Parathyroid adenoma (tissue), 2 donors: ENCODE data around the gene BLCAP.
"Not testable (repeated sequence)": the region's sequence is repeated elsewhere in the genome, so short reads cannot be mapped to it uniquely, and the experiment has no call there.

Experiments
- H2AFZ ChIP-seq: fragments of 300-600 bp; sonication (generic); one replicate; pipeline ENCODE4 v1.7.0; 2017; ENCODE audit warnings: antibody characterized with exemption, mild to moderate bottlenecking
- H3K27ac ChIP-seq: fragments of 300-600 bp; sonication (generic); one replicate; pipeline ENCODE4 v1.7.0; 2017
- H3K27me3 ChIP-seq: fragments of 300-600 bp; sonication (generic); one replicate; pipeline ENCODE4 v1.7.0; 2017; ENCODE audit warnings: low read length; ENCODE audit not compliant: control insufficient read depth, insufficient read depth
- H3K36me3 ChIP-seq: fragments of 300-600 bp; sonication (generic); one replicate; pipeline ENCODE4 v1.7.0; 2017; ENCODE audit warnings: low read length; ENCODE audit not compliant: control insufficient read depth, insufficient read depth
- H3K4me1 ChIP-seq: fragments of 300-600 bp; sonication (generic); one replicate; pipeline ENCODE4 v1.7.0; 2017; ENCODE audit warnings: control low read depth
- H3K4me2 ChIP-seq: fragments of 300-600 bp; sonication (generic); one replicate; pipeline ENCODE4 v1.7.0; 2017; ENCODE audit warnings: low read length
- H3K4me3 ChIP-seq: fragments of 300-600 bp; sonication (generic); one replicate; pipeline ENCODE4 v1.7.0; 2017; ENCODE audit warnings: low read depth, low read length
- H3K79me2 ChIP-seq: fragments of 300-600 bp; sonication (generic); one replicate; pipeline ENCODE4 v1.7.0; 2017; ENCODE audit warnings: control low read depth
- H3K9ac ChIP-seq: fragments of 300-600 bp; sonication (generic); one replicate; pipeline ENCODE4 v1.7.0; 2017; ENCODE audit warnings: mild to moderate bottlenecking
- H3K9me3 ChIP-seq: fragments of 300-600 bp; sonication (generic); one replicate; pipeline ENCODE4 v1.7.0; 2017; ENCODE audit warnings: low read length; ENCODE audit not compliant: control insufficient read depth
- TF ChIP-seq, protein P1 (sequence below): fragments of 300-600 bp; sonication (generic); IDR thresholded peaks from one replicate; pipeline ENCODE4 v1.7.0; 2017; ENCODE audit warnings: antibody characterized with exemption, mild to moderate bottlenecking
- donor health status: primary hyperparathyroidism.

BLCAP gene, protein sequence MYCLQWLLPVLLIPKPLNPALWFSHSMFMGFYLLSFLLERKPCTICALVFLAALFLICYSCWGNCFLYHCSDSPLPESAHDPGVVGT

DNA sequence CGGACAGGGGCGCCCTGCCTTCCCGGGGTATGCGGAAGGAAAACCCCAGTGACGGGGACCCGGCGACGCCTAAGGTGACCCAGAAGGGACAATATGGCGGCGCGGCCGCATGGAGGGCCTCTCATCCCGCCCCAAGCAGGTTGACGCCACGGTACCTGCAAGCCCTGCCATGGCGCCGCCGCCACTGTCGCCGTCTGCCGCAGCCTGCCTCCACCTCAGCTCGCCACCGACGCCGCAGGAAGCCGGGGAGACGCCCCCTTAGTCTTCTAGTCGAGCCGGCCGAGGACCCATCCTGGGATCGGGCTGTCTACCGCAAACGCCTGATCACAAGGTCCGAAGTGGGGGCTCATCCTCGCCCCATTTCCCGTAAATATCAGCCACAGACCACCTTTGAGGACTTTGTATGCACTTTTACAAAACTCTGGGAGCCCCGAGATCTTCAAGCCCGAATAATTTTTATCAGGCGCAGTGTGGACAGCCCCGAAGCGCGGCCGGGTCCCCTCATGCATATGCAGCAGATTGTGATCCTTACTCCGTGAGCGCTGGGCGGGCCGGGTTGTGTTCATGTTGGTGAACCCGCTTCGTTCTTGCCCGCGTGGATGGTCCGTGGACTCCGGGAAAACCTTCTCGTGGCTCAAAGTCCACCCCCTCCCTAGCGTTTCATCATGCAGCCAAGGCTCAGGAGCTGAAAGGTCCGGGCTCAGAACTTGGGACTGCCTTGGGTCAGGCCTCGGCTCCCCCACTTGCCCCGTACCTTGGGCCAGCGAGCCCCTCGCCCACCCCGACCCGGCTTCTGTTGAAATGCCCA, at the start of gene BLCAP:
TSS of gene BLCAP (minus strand) at position 239 of the 808 bp plus-strand sequence. CDS start 8,702 bp downstream, outside the sequence.
- Histone ChIP-seq H3K9me3 (no peaks in the 10 kb centered on the region), H3K4me2 (peak within 1 kb of the TSS; percentile 96), H2AFZ (peak within 1 kb of the TSS; percentile 94), H3K9ac (peak within 1 kb of the TSS; percentile 77), H3K79me2 (peaks cover 47% of the 10 kb centered on the region), H3K27ac (peak within 1 kb of the TSS; percentile 92), H3K27me3 (no peaks in the 10 kb centered on the region), H3K4me1 (peaks cover 18% of the 10 kb centered on the region), H3K36me3 (no peaks in the 10 kb centered on the region), H3K4me3 (peak within 1 kb of the TSS; percentile 86)
- TF ChIP-seq, protein P1, sequence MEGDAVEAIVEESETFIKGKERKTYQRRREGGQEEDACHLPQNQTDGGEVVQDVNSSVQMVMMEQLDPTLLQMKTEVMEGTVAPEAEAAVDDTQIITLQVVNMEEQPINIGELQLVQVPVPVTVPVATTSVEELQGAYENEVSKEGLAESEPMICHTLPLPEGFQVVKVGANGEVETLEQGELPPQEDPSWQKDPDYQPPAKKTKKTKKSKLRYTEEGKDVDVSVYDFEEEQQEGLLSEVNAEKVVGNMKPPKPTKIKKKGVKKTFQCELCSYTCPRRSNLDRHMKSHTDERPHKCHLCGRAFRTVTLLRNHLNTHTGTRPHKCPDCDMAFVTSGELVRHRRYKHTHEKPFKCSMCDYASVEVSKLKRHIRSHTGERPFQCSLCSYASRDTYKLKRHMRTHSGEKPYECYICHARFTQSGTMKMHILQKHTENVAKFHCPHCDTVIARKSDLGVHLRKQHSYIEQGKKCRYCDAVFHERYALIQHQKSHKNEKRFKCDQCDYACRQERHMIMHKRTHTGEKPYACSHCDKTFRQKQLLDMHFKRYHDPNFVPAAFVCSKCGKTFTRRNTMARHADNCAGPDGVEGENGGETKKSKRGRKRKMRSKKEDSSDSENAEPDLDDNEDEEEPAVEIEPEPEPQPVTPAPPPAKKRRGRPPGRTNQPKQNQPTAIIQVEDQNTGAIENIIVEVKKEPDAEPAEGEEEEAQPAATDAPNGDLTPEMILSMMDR = no peak

DNA sequence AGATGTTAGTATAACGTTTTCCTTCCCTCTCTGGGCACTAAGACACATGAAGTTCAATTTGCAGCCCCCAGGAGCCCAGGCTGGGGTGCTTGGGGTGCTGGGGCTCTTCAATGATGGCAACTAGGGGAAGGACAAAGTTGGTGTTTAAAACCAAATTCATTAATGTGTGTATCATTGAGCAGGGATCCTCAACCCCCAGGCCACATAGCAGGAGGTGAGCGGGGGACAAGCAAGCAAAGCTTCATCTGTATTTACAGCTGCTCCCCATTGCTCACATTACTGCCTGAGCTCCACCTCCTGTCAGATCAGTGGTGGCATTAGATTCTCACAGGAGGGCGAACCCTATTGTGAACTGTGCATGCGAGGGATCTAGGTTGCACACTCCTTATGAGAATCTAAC, 49.8 kb upstream of the BLCAP start:
- not testable (repeated sequence) for H3K4me3 ChIP-seq, H3K9me3 ChIP-seq, H3K27ac ChIP-seq, H2AFZ ChIP-seq, H3K36me3 ChIP-seq, H3K79me2 ChIP-seq, H3K4me1 ChIP-seq, H3K4me2 ChIP-seq, H3K9ac ChIP-seq, H3K27me3 ChIP-seq

DNA sequence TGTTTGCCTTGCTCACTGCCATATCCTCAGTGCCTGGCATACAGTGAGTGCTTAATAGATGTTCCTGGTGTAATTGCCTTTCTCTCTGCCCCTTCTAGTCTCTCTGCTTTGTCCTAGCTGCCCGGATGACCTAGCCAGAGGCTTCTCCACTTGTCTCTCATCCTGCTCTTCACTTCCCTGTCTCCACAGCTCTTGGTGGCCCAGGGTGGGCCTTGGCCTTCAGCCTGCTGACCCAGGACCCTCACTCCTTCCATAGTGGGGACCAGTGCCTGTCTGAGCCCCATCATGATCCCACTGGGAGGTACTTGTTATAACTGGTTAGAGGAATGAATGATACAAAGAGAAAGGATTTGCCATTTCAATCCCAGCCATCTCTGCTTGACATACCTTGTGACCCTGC, 49.2 kb upstream of the BLCAP start:
- Histone ChIP-seq H3K36me3 (no peaks in the 10 kb centered on the region), H3K27me3 (no peaks in the 10 kb centered on the region), H3K4me2 (no peak overlapping the region), H3K27ac (no peak overlapping the region), H2AFZ (no peak overlapping the region), H3K4me1 (no peaks in the 10 kb centered on the region), H3K9ac (no peak overlapping the region), H3K79me2 (no peaks in the 10 kb centered on the region), H3K9me3 (no peaks in the 10 kb centered on the region), H3K4me3 (no peak overlapping the region)
- TF ChIP-seq, protein P1 = no peak

DNA sequence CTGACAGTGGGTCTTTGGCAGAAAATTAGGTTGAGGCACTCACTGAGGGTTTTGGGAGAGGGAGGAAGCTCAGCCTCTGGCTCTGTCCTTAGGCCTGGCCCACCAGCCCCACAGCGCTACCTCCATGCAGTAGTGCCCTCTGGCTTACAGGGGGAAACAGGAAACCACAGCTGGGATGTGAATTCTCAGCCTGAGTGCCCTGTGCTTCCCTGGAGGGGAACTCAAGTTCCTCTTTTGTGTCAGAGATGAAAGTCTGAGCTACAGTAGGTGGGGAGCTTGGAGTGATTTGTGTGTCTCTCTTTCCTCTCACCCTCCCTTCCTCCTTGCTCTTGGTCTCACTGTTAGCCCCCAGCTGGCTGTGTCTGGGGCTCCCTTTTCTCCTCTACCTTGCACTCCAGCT, 48.2 kb upstream of the BLCAP start:
- TF ChIP-seq, protein P1 = no peak
- no peaks in the 10 kb centered on the region for H3K4me1 ChIP-seq
- H3K36me3 ChIP-seq = no peaks in the 10 kb centered on the region
- H3K4me2 ChIP-seq = no peak overlapping the region
- H3K27me3 ChIP-seq = no peaks in the 10 kb centered on the region
- no peaks in the 10 kb centered on the region for H3K9me3 ChIP-seq
- no peaks in the 10 kb centered on the region for H3K79me2 ChIP-seq
- no peak overlapping the region for H3K4me3 ChIP-seq
- no peak overlapping the region for H3K9ac ChIP-seq
- no peak overlapping the region for H3K27ac ChIP-seq
- no peak overlapping the region for H2AFZ ChIP-seq

DNA sequence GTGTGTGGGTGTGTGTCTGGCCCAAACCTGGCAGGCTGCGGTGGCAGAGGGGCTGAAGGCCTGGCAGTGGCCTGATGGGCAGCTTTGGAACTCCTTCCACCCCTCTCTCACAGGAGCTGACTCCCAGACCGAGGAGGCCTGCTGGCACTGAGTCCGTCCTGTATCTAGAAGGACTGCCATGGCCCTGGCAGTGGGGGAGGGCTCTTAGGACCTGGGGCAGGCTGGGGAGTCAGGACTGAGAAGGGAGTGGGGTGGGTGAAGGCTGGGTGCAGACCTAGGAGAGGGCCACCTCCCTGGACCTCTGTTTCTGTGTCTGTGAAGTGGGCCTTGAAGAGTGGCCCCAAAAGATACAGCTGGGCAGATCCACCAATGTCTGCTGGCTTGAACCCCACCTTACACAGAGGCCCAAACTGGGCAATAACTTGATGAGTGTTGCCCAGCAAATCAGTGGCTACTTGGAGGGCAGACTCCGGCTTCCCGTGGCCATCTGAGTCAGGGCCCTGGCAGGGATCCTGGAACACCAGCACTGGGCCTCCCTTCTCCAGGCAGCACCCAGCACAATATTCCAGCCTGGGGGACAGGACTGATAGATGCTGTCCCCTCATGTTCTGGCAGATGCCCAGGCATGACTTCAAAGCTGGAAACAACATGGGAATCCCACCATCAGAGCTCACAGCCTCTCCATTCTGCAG, 46.7 kb upstream of the BLCAP start:
- H3K27me3 ChIP-seq = no peaks in the 10 kb centered on the region
- H3K9me3 ChIP-seq = no peaks in the 10 kb centered on the region
- TF ChIP-seq, protein P1 = no peak
- H2AFZ ChIP-seq = no peak overlapping the region
- no peak overlapping the region for H3K4me3 ChIP-seq
- H3K79me2 ChIP-seq = no peaks in the 10 kb centered on the region
- H3K36me3 ChIP-seq = no peaks in the 10 kb centered on the region
- no peak overlapping the region for H3K27ac ChIP-seq
- H3K4me2 ChIP-seq = no peak overlapping the region
- H3K4me1 ChIP-seq = no peaks in the 10 kb centered on the region
- H3K9ac ChIP-seq = no peak overlapping the region
